H1 (cell line): Measurements from ENCODE around the gene PPM1M. TPM values are rescaled to one million over a fixed set of nuclear protein-coding genes. Genes with fewer than 3 reads are reported as not detected.

Source experiments
- CTCF ChIA-PET: fragments of 300-600 bp; sonication (Branson Sonifier 250); formaldehyde crosslinking; loops from one replicate; lab custom pipeline; 2021; ENCODE audit not compliant: partially characterized antibody; lab: Charles Lee
- POLR2A ChIA-PET: fragments of 300-600 bp; sonication (Branson Sonifier 250); formaldehyde crosslinking; loops from one replicate; lab custom pipeline; 2021; ENCODE audit warnings: inconsistent platforms; ENCODE audit not compliant: partially characterized antibody; lab: Charles Lee
- DNase-seq, 2 experiments: peaks; one replicate each; pipeline versions ENCODE4 v3.0.0 to v3.0.0-alpha.2; 2010 to 2022; ENCODE audit warnings: low spot score in 2 of 2, low read depth in 1 of 2, mixed read lengths in 1 of 2
- FAIRE-seq: peaks from 2 replicates; lab custom pipeline; 2011; peaks lifted over from hg19 to GRCh38; lab: Jason Lieb, UNC
- H2AFZ ChIP-seq: 2 replicates; pipeline ENCODE4 v1.8.1; 2012; ENCODE audit warnings: low read length, inconsistent platforms
- H2AK5ac ChIP-seq: 2 replicates; pipeline ENCODE4 v1.6.1; 2013; ENCODE audit warnings: low read depth, low read length
- H2BK120ac ChIP-seq: replicated peaks from 2 replicates; pipeline ENCODE3; 2013; ENCODE audit warnings: low read depth, low read length, inconsistent platforms
- H2BK12ac ChIP-seq: 2 replicates; pipeline ENCODE4 v1.6.1; 2013; ENCODE audit warnings: low read depth, low read length
- H2BK15ac ChIP-seq: 2 replicates; pipeline ENCODE4 v1.6.1; 2013; ENCODE audit warnings: low read length
- H2BK20ac ChIP-seq: 2 replicates; pipeline ENCODE4 v1.6.1; 2013; ENCODE audit warnings: low read length
- H2BK5ac ChIP-seq: 2 replicates; pipeline ENCODE4 v1.6.1; 2013; ENCODE audit warnings: low read depth, low read length
- H3K14ac ChIP-seq: 2 replicates; pipeline ENCODE4 v1.6.1; 2013; ENCODE audit warnings: inconsistent platforms; ENCODE audit not compliant: insufficient read length
- H3K18ac ChIP-seq: 2 replicates; pipeline ENCODE4 v1.6.1; 2013; ENCODE audit warnings: low read length; ENCODE audit errors: extremely low read depth
- H3K23ac ChIP-seq: 2 replicates; pipeline ENCODE4 v1.6.1; 2013; ENCODE audit warnings: inconsistent platforms; ENCODE audit not compliant: insufficient read length
- H3K23me2 ChIP-seq: 2 replicates; pipeline ENCODE4 v1.6.1; 2013; ENCODE audit warnings: low read depth, low read length
- H3K27ac ChIP-seq: 2 replicates; pipeline ENCODE4 v1.6.1; 2011; ENCODE audit warnings: low read depth, low read length, inconsistent platforms
- H3K27me3 ChIP-seq, 4 experiments: replicated peaks in 1 of 4; 1 replicate in 1 of 4; 2 replicates in 3 of 4; pipeline versions ENCODE4 v1.6.1 to v1.8.1; 2011 to 2013; ENCODE audit warnings: low read length in 3 of 4, mild to moderate bottlenecking in 3 of 4, inconsistent platforms in 2 of 4, mixed read lengths in 2 of 4, moderate library complexity in 1 of 4; ENCODE audit not compliant: control insufficient read depth in 3 of 4, insufficient read depth in 3 of 4; ENCODE audit errors: extremely low read depth in 1 of 4
- H3K36me3 ChIP-seq, 4 experiments: 2 replicates each; pipeline versions ENCODE4 v1.6.1 to v1.8.1; 2011 to 2013; ENCODE audit warnings: mild to moderate bottlenecking in 4 of 4, low read length in 3 of 4, moderate library complexity in 2 of 4, control low read depth in 1 of 4, inconsistent platforms in 1 of 4; ENCODE audit not compliant: insufficient read depth in 4 of 4, control insufficient read depth in 2 of 4
- H3K4ac ChIP-seq: replicated peaks from 2 replicates; pipeline ENCODE3; 2013; ENCODE audit warnings: low read length, low read depth, mixed read lengths, inconsistent platforms; ENCODE audit not compliant: insufficient read length
- H3K4me1 ChIP-seq, 4 experiments: replicated peaks in 1 of 4; 1 replicate in 1 of 4; 2 replicates in 3 of 4; pipeline versions ENCODE4 v1.6.1 to v1.8.1; 2011 to 2013; ENCODE audit warnings: low read length in 3 of 4, inconsistent platforms in 2 of 4, mixed read lengths in 1 of 4; ENCODE audit not compliant: insufficient read depth in 4 of 4, control insufficient read depth in 3 of 4
- H3K4me2 ChIP-seq, 2 experiments: 2 replicates each; pipeline versions ENCODE4 v1.6.1 to v1.8.1; 2011 to 2013; ENCODE audit warnings: low read depth in 2 of 2, low read length in 2 of 2, control low read depth in 1 of 2, inconsistent platforms in 1 of 2, mild to moderate bottlenecking in 1 of 2; ENCODE audit not compliant: insufficient read depth in 1 of 2
- H3K4me3 ChIP-seq, 4 experiments: fragments of 200-600, 300-600 bp in 1 of 4; sonication (generic), shearing (Covaris generic), sonication (Bioruptor Twin) in 1 of 4; 2 replicates each; pipeline versions ENCODE4 v1.5.1 to v1.8.1; 2011 to 2016; ENCODE audit warnings: low read length in 4 of 4, low read depth in 3 of 4, control low read depth in 2 of 4, inconsistent platforms in 2 of 4, mild to moderate bottlenecking in 2 of 4, mixed read lengths in 1 of 4, moderate library complexity in 1 of 4; ENCODE audit not compliant: insufficient read depth in 2 of 4; ENCODE audit errors: extremely low read depth in 1 of 4
- H3K56ac ChIP-seq: replicated peaks from 2 replicates; pipeline ENCODE3; 2013; ENCODE audit warnings: low read depth, mild to moderate bottlenecking, mixed read lengths, low read length, inconsistent platforms; ENCODE audit not compliant: insufficient read length
- H3K79me1 ChIP-seq: 2 replicates; pipeline ENCODE4 v1.6.1; 2013; ENCODE audit warnings: low read depth, low read length, control low read depth
- H3K79me2 ChIP-seq, 2 experiments: 2 replicates each; pipeline versions ENCODE4 v1.6.1 to v1.8.1; 2012 to 2013; ENCODE audit warnings: low read length in 2 of 2, mild to moderate bottlenecking in 2 of 2, inconsistent platforms in 1 of 2; ENCODE audit not compliant: insufficient read depth in 2 of 2, control insufficient read depth in 1 of 2
- H3K9ac ChIP-seq, 4 experiments: replicated peaks in 1 of 4; 1 replicate in 1 of 4; 2 replicates in 3 of 4; pipeline versions ENCODE4 v1.6.1 to v1.8.1; 2011 to 2013; ENCODE audit warnings: low read depth in 3 of 4, low read length in 3 of 4, control low read depth in 2 of 4, mild to moderate bottlenecking in 2 of 4, moderate library complexity in 2 of 4, inconsistent platforms in 1 of 4; ENCODE audit errors: extremely low read depth in 1 of 4
- H3K9me3 ChIP-seq, 2 experiments: 2 replicates each; pipeline versions ENCODE4 v1.6.1 to v1.8.1; 2012 to 2013; ENCODE audit warnings: mild to moderate bottlenecking in 2 of 2, moderate library complexity in 2 of 2, control low read depth in 1 of 2, inconsistent platforms in 1 of 2, low read depth in 1 of 2, low read length in 1 of 2, mixed read lengths in 1 of 2; ENCODE audit not compliant: insufficient read depth in 2 of 2
- H4K20me1 ChIP-seq, 2 experiments: replicated peaks in 1 of 2; 2 replicates each; pipeline versions ENCODE3 to v1.8.1; 2011 to 2013; ENCODE audit warnings: inconsistent platforms in 2 of 2, low read length in 2 of 2, mild to moderate bottlenecking in 1 of 2; ENCODE audit not compliant: insufficient read depth in 2 of 2, control insufficient read depth in 1 of 2
- H4K5ac ChIP-seq: 2 replicates; pipeline ENCODE4 v1.6.1; 2013; ENCODE audit warnings: low read length, low read depth, mixed read lengths, inconsistent platforms; ENCODE audit not compliant: insufficient read length
- H4K8ac ChIP-seq: 2 replicates; pipeline ENCODE4 v1.8.0; 2013; ENCODE audit warnings: mild to moderate bottlenecking, moderate library complexity, low read length, inconsistent platforms; ENCODE audit not compliant: insufficient read depth; ENCODE audit errors: extremely low read depth
- H4K91ac ChIP-seq: replicated peaks from 2 replicates; pipeline ENCODE3; 2013; ENCODE audit warnings: low read length, mixed read lengths, inconsistent platforms; ENCODE audit not compliant: insufficient read length
- BACH1 ChIP-seq: IDR thresholded peaks from 2 replicates; pipeline ENCODE4 v1.6.1; 2012; ENCODE audit warnings: low read length, improper control_type of control experiment
- CHD1 ChIP-seq: IDR thresholded peaks from 2 replicates; pipeline ENCODE4 v1.6.1; 2012; ENCODE audit warnings: low read depth, low read length, improper control_type of control experiment
- RBBP5 ChIP-seq: IDR thresholded peaks from 2 replicates; pipeline ENCODE4 v1.7.1; 2012; ENCODE audit warnings: low read depth, mild to moderate bottlenecking, inconsistent platforms, low read length, moderate library complexity, borderline replicate concordance
- RNF2 ChIP-seq: fragments of 200-900, 300-1000 bp; sonication (generic); IDR thresholded peaks from 2 replicates; pipeline ENCODE4 v1.7.1; 2016; ENCODE audit warnings: borderline replicate concordance, low read depth, mild to moderate bottlenecking, antibody characterized with exemption, low read length; ENCODE audit not compliant: poor library complexity, severe bottlenecking; ENCODE audit errors: missing control alignments
- SIN3A ChIP-seq, 2 experiments: IDR thresholded peaks in 1 of 2; conservative IDR thresholded peaks in 1 of 2; 2 replicates each; pipeline ENCODE4 v1.6.1; 2011 to 2012; ENCODE audit warnings: low read length in 2 of 2, improper control_type of control experiment in 1 of 2, low read depth in 1 of 2, mild to moderate bottlenecking in 1 of 2
- SIRT6 ChIP-seq: IDR thresholded peaks from one replicate; pipeline ENCODE4 v1.7.1; 2012; ENCODE audit warnings: low read length, inconsistent platforms
- SIX5 ChIP-seq: IDR thresholded peaks from 2 replicates; pipeline ENCODE4 v1.6.1; 2011; ENCODE audit warnings: mild to moderate bottlenecking, low read depth, low read length
- SP2 ChIP-seq: IDR thresholded peaks from 2 replicates; pipeline ENCODE4 v1.6.1; 2012; ENCODE audit warnings: mild to moderate bottlenecking, low read length, inconsistent platforms
- SRF ChIP-seq: IDR thresholded peaks from 2 replicates; pipeline ENCODE4 v1.6.1; 2011; ENCODE audit warnings: mild to moderate bottlenecking, low read depth, low read length, moderate library complexity
- TBP ChIP-seq: IDR thresholded peaks from 2 replicates; pipeline ENCODE4 v1.6.1; 2011; ENCODE audit warnings: low read depth, low read length, improper control_type of control experiment
- TEAD4 ChIP-seq: IDR thresholded peaks from 2 replicates; pipeline ENCODE4 v1.6.1; 2012; ENCODE audit warnings: low read depth, low read length, inconsistent platforms, mixed read lengths
- ZNF274 ChIP-seq: IDR thresholded peaks from 2 replicates; pipeline ENCODE4 v1.7.0; 2012; ENCODE audit warnings: low read length, borderline replicate concordance; ENCODE audit errors: extremely low read depth
- WGBS, 2 experiments: shearing (Covaris generic) in 1 of 2; methylation state at CpG; one replicate each; pipeline versions ENCODE4 v1.1.6 to v1.1.7; 2013 to 2015; ENCODE audit warnings: low lambda C conversion rate in 2 of 2, mixed read lengths in 2 of 2, inconsistent platforms in 1 of 2, low coverage in 1 of 2, missing lambda C conversion rate in 1 of 2; ENCODE audit not compliant: insufficient replicate concordance in 2 of 2, insufficient coverage in 1 of 2, insufficient read length in 1 of 2; ENCODE audit errors: extremely low coverage in 1 of 2, missing lambda C conversion rate in 1 of 2; 5-methylcytosine and 5-hydroxymethylcytosine counted together
- polyA plus RNA-seq, 7 experiments: library from polyadenylated mRNA; depleted of rRNA in 3 of 7; stranded (reverse) in 5 of 7; unstranded in 2 of 7; fragments of >200 nt in 5 of 7; fragments of 200-250 nt in 2 of 7; gene quantifications; 1 replicate in 5 of 7; 2 replicates in 1 of 7; 4 replicates in 1 of 7; pipeline versions ENCODE4 v1.2.1 to v1.2.3, GENCODE V29; 2011 to 2013; ENCODE audit warnings: missing spikeins in 2 of 7, mixed read lengths in 2 of 7
- total RNA-seq: library from RNA; stranded (reverse); fragmentation: NEBNext Ultra II Directional; extraction: Animal tissue kit (Norgen Biotek cat#: 25700); gene quantifications from 2 replicates; pipeline ENCODE4 v1.2.1, GENCODE V29; 2021

Gene PPM1M
- total and polyA plus RNA-seq, 2 of the 8 experiments (the other 6 are each of a cell fraction or from before 2014, with no cell fraction given): 5.2 to 6.3 TPM

GRCh38 chr3:52278510-52279069 lies 33.0 kb downstream of the PPM1M start, which contains the start of gene WDR82:
WDR82 (minus strand) TSS chr3:52278649; CDS start chr3:52278361, 288 bp downstream.
- H4K5ac ChIP-seq: peak within 1 kb of the TSS; percentile 97
- TF ChIP-seq RNF2 (no peak), SP2 (no peak), SIRT6 (no peak), SRF (no peak), RBBP5 (peak; percentile 8; the same call in 1 of the 2 replicates), ZNF274 (no peak), CHD1 (no peak), TEAD4 (no peak; the same call in 1 of the 2 replicates), TBP (peak; percentile 89), SIX5 (no peak), BACH1 (peak; percentile 62), SIN3A (conservative IDR thresholded peaks at IDR 0.05 in 1 of 2, IDR thresholded peaks at IDR 0.05 in 1 of 2; ENCODE audit: low read depth in 1 of 2, low read length in 2 of 2) (no peak)

More at GRCh38 chr3:52278510-52279069, 33.0 kb downstream of the PPM1M start, which contains the start of gene WDR82:
- ChIA-PET POLR2A (interaction anchor here (0.6 to 5.1 kb wide), 36 partner anchors 8 to 436 kb away, joined by 3 to 76 read pairs (median 4); partner anchors contain the start of genes ALAS1, GLYCTK, PPM1M and RPL29), CTCF (interaction anchor here (0.5 to 6.1 kb wide), 24 partner anchors 9 to 271 kb away, joined by 3 to 34 read pairs (median 4); partner anchors contain the start of genes GLYCTK, PPM1M and TWF2)
- 1% methylated on average over 27 of the region's 58 CpGs; no CpG with 5 or more reads in 1 of the 2 experiments for WGBS, 2 experiments
- Histone ChIP-seq H2BK15ac (no peak within 1 kb of the TSS; the same call in 1 of the 2 replicates), H3K23ac (no peak within 1 kb of the TSS), H2BK12ac (peak within 1 kb of the TSS; percentile 92), H2AK5ac (0 out of 2 replicates have a peak within 1 kb of the TSS, but pooled peaks have one; percentile 82), H3K9me3 (no peaks in the 10 kb centered on the region), H4K91ac (peak within 1 kb of the TSS; percentile 94), H2AFZ (0 out of 2 replicates have a peak within 1 kb of the TSS, but pooled peaks have one; percentile 90), H3K79me1 (no peaks in the 10 kb centered on the region; the same call in 1 of the 2 replicates), H3K36me3 (no peaks in the 10 kb centered on the region; a peak in 1 of 8 replicates), H2BK20ac (no peak within 1 kb of the TSS), H3K4me1 (peaks cover 0 to 3% (median under 1%) of the 10 kb centered on the region in 4 experiments; a peak in 3 of 7 replicates), H3K18ac (peak within 1 kb of the TSS; percentile 97), H4K20me1 (peaks cover 11 to 12% of the 10 kb centered on the region in 2 experiments), H3K4me2 (peak within 1 kb of the TSS; percentile 84 to 90), H3K14ac (no peak within 1 kb of the TSS), H3K56ac (peak within 1 kb of the TSS; percentile 79), H2BK5ac (peak within 1 kb of the TSS; percentile 98), H3K79me2 (peaks cover 32 to 46% of the 10 kb centered on the region in 2 experiments), H3K4ac (no peak within 1 kb of the TSS), H2BK120ac (no peak within 1 kb of the TSS), H3K9ac (peak within 1 kb of the TSS; percentile 98 to 99 (median 98)), H3K4me3 (peak within 1 kb of the TSS; percentile 94 to 99 (median 97)), H3K27me3 (no peaks in the 10 kb centered on the region), H4K8ac (peak within 1 kb of the TSS; percentile 100), H3K23me2 (peaks cover 10% of the 10 kb centered on the region), H3K27ac (peak within 1 kb of the TSS; percentile 98)
- FAIRE-seq (no peak), DNase-seq (peak; percentile 85 to 99)
